Activated CD4-positive, alpha-beta memory T cell treated with anti-CD3 and anti-CD28 coated beads for 36 hours (primary cell): ENCODE measurements around the gene MAFB. TPM values are rescaled to one million over a fixed set of nuclear protein-coding genes. Genes with fewer than 3 reads are reported as not detected.

Source experiments
- CTCF ChIA-PET: fragments of 350-600 bp; sonication (Branson Sonifier 250); formaldehyde crosslinking; loops from one replicate; lab custom pipeline; 2021; ENCODE audit warnings: antibody characterized with exemption, inconsistent platforms; lab: Charles Lee
- POLR2A ChIA-PET: fragments of 350-600 bp; sonication (Branson Sonifier 250); formaldehyde crosslinking; loops from one replicate; lab custom pipeline; 2021; ENCODE audit warnings: antibody characterized with exemption; lab: Charles Lee
- DNase-seq: peaks from one replicate; pipeline ENCODE4 v3.0.0-alpha.2; 2020
- H3K27ac Mint-ChIP-seq: one replicate; pipeline ENCODE4 v1.8.0; 2021; ENCODE audit warnings: mixed read lengths
- H3K27me3 Mint-ChIP-seq: one replicate; pipeline ENCODE4 v1.8.0; 2021; ENCODE audit warnings: mixed read lengths
- H3K36me3 Mint-ChIP-seq: one replicate; pipeline ENCODE4 v1.8.0; 2021; ENCODE audit warnings: mixed read lengths
- H3K4me1 Mint-ChIP-seq: one replicate; pipeline ENCODE4 v1.8.0; 2021; ENCODE audit warnings: low read depth, mixed read lengths
- H3K4me3 Mint-ChIP-seq: one replicate; pipeline ENCODE4 v1.8.0; 2021; ENCODE audit warnings: mild to moderate bottlenecking, mixed read lengths
- H3K9me3 Mint-ChIP-seq: one replicate; pipeline ENCODE4 v1.8.0; 2021; ENCODE audit warnings: mixed read lengths
- intact Hi-C: fragments of 100-400 bp; cut with micrococcal nuclease; formaldehyde crosslinking; loops from one replicate; pipeline ENCODE4 v1.15.1; 2023
- total RNA-seq, 2 experiments: library from RNA; stranded (reverse); gene quantifications; one replicate each; pipeline ENCODE4 v1.2.3, GENCODE V29; 2021

Gene MAFB
- total RNA-seq, 2 experiments from 2014 or later: not detected

DNA sequence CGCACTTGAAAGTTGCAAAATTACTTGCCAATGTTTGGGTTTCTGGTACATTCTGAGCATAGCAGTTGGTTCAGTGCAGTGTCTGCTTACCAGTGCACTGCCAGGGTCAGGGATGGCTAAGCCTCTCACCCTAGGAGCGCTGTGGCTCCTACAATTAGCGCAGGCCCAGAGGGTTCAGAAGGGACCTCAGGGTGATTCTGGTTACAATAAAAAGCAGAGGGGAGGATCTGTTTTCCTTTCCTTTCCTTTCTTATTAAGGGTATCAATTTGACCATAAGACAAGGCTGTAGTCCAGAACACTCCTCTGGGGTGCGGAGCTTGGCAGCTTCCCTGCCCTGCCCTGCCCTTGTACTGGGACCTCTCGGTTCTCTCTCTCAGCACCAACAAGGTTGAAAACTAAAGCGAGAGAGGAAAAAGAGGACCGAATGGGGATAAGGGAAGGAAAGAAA, 2.6 kb downstream of the MAFB start:
- no peak overlapping the region for H3K4me3 Mint-ChIP-seq
- ChIA-PET POLR2A (no interaction called here), CTCF (no interaction called here)
- H3K4me1 Mint-ChIP-seq: peaks cover 16% of the 10 kb centered on the region
- intact Hi-C loops: loop anchor here (10.0 kb wide), 1 partner anchor 1422 kb away; no protein-coding TSS in a partner anchor
- no peaks in the 10 kb centered on the region for H3K36me3 Mint-ChIP-seq
- H3K27me3 Mint-ChIP-seq: peaks cover 79% of the 10 kb centered on the region
- no peaks in the 10 kb centered on the region for H3K9me3 Mint-ChIP-seq
- no peak for DNase-seq
- H3K27ac Mint-ChIP-seq: no peak overlapping the region

DNA sequence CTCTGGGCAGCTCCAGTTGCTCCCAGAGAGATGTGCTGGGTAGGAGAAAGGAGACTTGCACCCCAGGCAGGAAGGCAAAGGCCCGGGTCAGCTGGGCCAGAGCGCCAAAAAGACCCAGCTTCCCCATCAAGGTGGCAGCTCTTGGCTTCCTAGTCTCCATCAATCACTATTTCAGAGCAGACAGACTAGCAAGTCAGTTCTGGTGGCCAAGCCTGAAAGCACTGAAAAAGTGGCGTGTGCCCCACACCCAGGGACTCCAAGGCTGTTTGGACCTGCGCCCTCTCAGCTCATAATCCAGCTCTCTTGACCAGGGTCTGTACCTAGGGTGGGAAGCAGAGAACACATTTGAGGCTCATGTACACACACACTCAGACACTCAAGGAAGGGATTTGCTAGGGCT, 3.7 kb downstream of the MAFB start:
- Mint-ChIP-seq H3K9me3 (no peaks in the 10 kb centered on the region), H3K4me1 (peaks cover 16% of the 10 kb centered on the region), H3K36me3 (no peaks in the 10 kb centered on the region), H3K27ac (no peak overlapping the region), H3K27me3 (peaks cover 73% of the 10 kb centered on the region), H3K4me3 (no peak overlapping the region)
- POLR2A ChIA-PET: no interaction called here
- CTCF ChIA-PET: no interaction called here
- intact Hi-C loops: loop anchor here (10.0 kb wide), 1 partner anchor 1421 kb away; no protein-coding TSS in a partner anchor
- no peak for DNase-seq

DNA sequence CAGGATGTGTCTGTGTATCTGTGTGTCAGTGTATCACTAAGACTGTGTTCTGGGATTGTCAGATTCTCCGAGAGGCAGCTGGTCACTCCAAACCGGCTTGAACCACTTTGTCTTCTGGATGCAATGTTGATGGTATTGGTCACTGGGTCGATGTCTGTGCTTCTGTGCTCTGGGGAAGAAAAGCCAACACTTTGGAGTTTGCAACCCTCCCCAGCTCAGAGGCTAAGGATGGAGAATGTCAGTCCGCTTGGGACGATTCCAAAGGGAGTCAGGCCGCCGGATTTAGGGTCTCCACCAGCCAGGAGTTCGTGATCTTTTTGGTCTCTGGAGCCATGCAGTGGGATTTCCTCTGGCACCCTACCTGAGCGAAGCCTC, 5.2 kb downstream of the MAFB start:
- CTCF ChIA-PET: no interaction called here
- H3K4me3 Mint-ChIP-seq: no peak overlapping the region
- H3K27me3 Mint-ChIP-seq: peaks cover 67% of the 10 kb centered on the region
- no peak overlapping the region for H3K27ac Mint-ChIP-seq
- intact Hi-C loops: loop anchor here (10.0 kb wide), 1 partner anchor 1419 kb away; no protein-coding TSS in a partner anchor
- no peaks in the 10 kb centered on the region for H3K9me3 Mint-ChIP-seq
- peaks cover 8% of the 10 kb centered on the region for H3K4me1 Mint-ChIP-seq
- H3K36me3 Mint-ChIP-seq: no peaks in the 10 kb centered on the region
- POLR2A ChIA-PET: no interaction called here
- no peak for DNase-seq

DNA sequence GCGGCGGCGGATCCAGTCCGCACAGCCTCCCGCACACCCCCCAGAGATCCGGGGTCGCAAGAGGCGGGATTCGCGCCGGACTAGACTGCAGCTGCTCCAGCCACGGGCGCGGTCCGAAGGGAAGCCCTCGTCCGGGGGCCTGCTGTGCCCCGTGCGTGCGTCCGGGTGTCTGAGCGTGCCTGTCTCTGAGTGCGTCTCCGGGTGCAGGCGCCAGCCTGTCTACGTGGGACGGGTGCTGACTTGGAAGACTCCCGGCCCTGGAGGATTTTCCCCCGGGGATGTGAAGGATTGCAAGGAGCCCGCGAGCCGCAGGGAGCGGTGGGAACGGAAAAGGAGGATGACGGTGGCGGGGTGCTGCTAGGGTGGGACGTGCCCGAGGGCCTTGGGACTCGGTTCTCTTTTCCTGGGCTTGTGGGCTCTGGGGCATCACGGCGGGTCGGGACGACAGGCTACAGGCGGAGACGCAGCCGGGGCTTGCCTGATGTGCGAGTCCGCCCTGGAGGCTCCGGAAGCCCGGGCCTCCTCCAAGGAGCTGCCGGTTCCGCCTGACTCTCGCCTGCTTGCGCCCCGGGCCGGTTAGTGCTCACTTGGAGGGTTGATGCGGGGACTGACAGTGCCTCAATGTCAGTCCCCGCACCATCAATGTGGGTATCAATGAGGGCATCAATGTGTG, 5.7 kb downstream of the MAFB start:
- Mint-ChIP-seq H3K4me3 (no peak overlapping the region), H3K36me3 (no peaks in the 10 kb centered on the region), H3K4me1 (peaks cover 5% of the 10 kb centered on the region), H3K27ac (no peak overlapping the region), H3K9me3 (no peaks in the 10 kb centered on the region), H3K27me3 (peaks cover 64% of the 10 kb centered on the region)
- POLR2A ChIA-PET: no interaction called here
- no peak for DNase-seq
- intact Hi-C loops: loop anchor here (10.0 kb wide), 1 partner anchor 1419 kb away; no protein-coding TSS in a partner anchor
- CTCF ChIA-PET: no interaction called here

DNA sequence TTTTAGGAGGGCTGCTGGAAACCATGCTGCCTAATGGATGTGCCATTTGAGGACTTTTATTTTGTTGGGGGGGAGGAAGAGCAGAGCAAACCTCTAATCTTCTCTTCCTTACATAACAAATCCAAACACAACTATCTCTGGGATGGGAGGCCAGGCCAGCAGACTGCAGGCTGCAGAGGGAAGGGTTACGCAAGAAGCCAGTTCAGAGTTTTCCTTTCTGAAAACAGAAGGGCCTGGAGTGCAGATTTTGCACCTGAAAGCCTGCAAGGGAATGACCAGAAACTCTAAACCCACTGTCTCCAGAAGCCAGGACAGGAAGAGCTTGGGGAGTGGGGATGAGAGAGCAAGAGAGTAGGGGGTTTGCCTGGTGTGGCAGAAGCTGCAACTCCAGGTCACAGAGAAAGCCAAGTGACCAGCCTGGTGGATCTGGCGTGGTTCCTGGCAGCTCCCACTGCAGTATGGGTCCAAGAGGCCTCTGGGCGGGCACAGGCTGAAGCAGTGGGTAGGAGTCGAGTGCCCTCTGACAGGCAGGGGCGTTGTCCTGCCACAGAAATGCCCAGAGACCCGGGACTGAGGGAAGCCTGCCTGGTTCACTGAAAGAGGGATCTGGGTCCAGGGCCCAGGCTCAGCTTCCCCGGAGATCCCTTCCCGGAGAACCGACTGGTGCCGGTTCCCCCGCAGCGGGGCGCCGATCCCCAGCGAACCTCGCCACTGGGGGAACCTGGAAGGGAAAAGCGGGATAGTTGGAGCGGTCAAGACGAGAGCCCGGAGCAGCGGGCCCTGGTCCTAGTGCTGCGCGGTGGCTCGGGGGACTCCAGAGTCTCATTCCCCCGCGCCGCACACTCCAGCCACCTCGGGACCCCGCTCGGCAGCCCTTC, 6.7 kb downstream of the MAFB start:
- CTCF ChIA-PET: interaction anchor here (1.3 kb wide), 2 partner anchors 8 to 23 kb away, joined by 4 to 6 read pairs; no protein-coding TSS in a partner anchor

DNA sequence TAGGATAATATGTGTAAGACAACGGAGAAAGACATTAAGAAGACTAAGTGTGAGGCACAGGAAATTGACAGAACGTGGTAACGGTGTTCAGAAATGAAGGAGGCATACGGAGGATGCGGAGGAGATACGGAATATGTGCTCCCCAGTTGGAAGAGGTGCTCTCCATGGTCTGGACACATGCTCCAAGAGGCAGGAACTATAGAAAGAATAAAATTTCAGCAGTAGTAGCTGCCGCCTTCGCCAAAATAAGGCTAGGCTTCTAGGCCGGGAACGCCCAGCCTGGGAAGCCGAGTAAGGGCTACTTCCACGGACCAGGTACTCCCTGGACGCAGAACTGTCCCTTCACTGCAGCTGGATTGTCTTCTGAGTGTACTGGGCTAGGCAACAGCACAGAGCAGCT, 7.4 kb downstream of the MAFB start:
- Mint-ChIP-seq H3K9me3 (no peaks in the 10 kb centered on the region), H3K4me3 (no peak overlapping the region), H3K4me1 (peaks cover 3% of the 10 kb centered on the region), H3K36me3 (no peaks in the 10 kb centered on the region), H3K27ac (no peak overlapping the region), H3K27me3 (peaks cover 55% of the 10 kb centered on the region)
- intact Hi-C loops: loop anchor here (10.0 kb wide), 1 partner anchor 1417 kb away; no protein-coding TSS in a partner anchor
- ChIA-PET POLR2A (no interaction called here), CTCF (interaction anchor here (1.3 kb wide), 2 partner anchors 8 to 23 kb away, joined by 4 to 6 read pairs; no protein-coding TSS in a partner anchor)
- DNase-seq: no peak

More for the DNA sequence above, 6.7 kb downstream of the MAFB start:
- intact Hi-C loops: loop anchor here (10.0 kb wide), 1 partner anchor 1418 kb away; no protein-coding TSS in a partner anchor
- Mint-ChIP-seq H3K27me3 (peaks cover 58% of the 10 kb centered on the region), H3K9me3 (no peaks in the 10 kb centered on the region), H3K27ac (no peak overlapping the region), H3K4me3 (no peak overlapping the region), H3K36me3 (no peaks in the 10 kb centered on the region), H3K4me1 (peaks cover 3% of the 10 kb centered on the region)
- DNase-seq: no peak
- POLR2A ChIA-PET: no interaction called here

DNA sequence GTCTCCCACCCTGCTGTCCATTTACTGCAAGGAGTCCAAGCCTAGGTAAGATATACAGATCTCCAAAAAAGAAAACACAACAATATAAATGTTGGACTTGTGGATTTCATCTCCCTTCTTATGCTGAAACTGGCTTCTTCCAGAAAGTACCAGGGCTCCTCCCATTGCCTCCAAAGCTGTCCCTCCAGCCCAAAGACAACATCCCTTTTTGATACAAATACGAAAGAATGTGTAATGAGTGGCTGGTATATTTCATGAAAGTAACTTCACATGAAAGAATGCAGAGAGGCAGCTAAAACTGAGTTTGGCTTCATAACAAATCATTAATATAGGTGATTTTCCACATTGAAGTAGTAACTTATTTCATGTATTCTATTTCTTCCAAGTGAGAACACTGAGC, 7.9 kb downstream of the MAFB start:
- Mint-ChIP-seq H3K9me3 (no peaks in the 10 kb centered on the region), H3K4me3 (no peak overlapping the region), H3K4me1 (peaks cover 3% of the 10 kb centered on the region), H3K27ac (no peak overlapping the region), H3K36me3 (no peaks in the 10 kb centered on the region), H3K27me3 (peaks cover 52% of the 10 kb centered on the region)
- intact Hi-C loops: loop anchor here (10.0 kb wide), 1 partner anchor 1416 kb away; no protein-coding TSS in a partner anchor
- ChIA-PET POLR2A (no interaction called here), CTCF (interaction anchor here (1.3 kb wide), 2 partner anchors 9 to 24 kb away, joined by 4 to 6 read pairs; no protein-coding TSS in a partner anchor)
- DNase-seq: no peak

DNA sequence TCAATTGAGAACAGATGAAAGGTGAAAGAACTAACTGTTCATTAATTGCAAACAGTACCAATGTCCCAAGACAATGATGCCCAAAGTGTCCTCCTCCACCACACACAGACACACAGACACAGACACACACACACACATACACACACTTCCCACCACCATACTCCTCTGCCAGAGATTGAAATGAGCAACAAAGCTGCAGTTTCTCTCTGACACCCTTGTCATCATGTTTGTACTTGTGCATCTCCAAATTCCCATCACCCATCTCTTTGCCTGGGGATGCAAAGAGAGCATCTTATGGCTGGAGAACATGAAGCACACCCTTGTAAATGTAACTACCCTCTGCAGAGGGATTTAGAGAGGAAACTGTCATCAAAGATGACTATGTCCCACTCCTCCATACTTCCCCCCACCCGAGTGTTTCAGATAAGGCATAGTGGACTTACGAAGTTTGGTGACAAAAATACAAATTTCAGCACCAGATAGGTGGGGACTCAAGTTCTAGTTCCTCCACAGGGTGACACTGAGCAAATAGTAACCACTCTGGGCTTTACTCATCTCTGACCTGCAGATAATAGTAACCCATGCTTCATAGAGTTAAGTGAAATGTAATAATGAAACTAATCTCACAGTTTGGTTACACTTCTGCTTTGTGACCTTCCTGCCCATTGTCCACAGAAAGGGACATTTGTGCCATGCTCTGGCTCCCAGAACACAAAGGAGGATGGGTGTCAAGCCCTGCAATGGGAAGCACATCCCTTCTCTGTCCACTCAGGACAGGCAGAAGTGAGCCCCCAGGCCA, 8.7 kb downstream of the MAFB start:
- intact Hi-C loops: loop anchor here (10.0 kb wide), 1 partner anchor 1416 kb away; no protein-coding TSS in a partner anchor
- no peak for DNase-seq

DNA sequence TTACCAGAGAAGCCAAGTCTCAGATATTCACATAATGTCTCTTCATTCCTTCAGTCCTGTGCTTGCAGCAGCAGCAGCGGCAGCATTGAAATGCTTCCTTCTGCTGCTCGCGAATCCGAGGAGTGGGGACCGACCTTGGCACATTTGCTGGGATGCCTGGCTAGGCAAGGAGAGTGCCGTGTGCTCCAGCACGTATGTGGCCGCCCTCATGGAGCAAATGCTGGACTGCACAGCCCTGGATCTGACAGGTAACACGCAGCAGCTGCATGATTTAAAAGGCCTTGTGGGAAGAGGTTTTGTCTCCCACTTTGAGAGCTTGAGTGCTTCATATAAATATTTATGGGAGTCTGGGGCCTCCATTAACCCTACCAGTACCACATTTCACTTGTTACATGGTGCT, 9.9 kb downstream of the MAFB start:
- CTCF ChIA-PET: interaction anchor here (1.9 kb wide), 1 partner anchor 10 kb away, joined by 6 read pairs; the partner anchor contains the start of gene MAFB
- H3K27ac Mint-ChIP-seq: no peak overlapping the region

More for the DNA sequence above, 8.7 kb downstream of the MAFB start:
- no peaks in the 10 kb centered on the region for H3K36me3 Mint-ChIP-seq
- H3K4me1 Mint-ChIP-seq: peaks cover 3% of the 10 kb centered on the region
- ChIA-PET CTCF (no interaction called here), POLR2A (no interaction called here)
- no peak overlapping the region for H3K4me3 Mint-ChIP-seq
- H3K27me3 Mint-ChIP-seq: peaks cover 48% of the 10 kb centered on the region
- no peak overlapping the region for H3K27ac Mint-ChIP-seq
- H3K9me3 Mint-ChIP-seq: no peaks in the 10 kb centered on the region

DNA sequence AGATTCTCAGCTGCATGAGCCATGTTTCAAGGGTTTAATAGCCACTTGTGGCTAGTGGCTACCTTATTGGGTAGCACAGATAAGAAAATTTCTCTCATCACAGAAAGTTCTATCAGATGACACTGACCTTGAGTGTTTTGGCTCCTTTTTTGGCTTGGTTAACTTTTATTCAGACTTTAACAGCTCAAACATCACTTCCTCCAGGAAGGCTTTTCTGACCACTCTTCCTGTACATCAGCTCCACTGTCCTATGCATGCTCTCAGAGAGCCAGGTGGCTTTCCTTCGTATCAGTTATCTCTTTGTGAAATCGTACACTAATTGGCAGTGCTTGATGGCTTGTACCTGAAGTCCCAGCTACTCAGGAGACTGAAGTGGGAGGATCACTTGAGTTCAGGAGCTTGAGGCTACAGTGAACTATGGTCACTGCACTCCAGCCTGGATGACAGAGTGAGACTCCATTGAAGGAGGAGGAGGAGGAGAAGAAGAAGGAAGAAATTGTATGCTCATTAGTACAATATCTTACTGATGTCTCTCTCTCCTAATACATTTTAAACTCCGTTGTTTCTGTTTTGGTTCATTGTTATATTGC, 10.7 kb downstream of the MAFB start:
- Mint-ChIP-seq H3K4me1 (peaks cover 2% of the 10 kb centered on the region), H3K27ac (no peak overlapping the region), H3K4me3 (no peak overlapping the region), H3K27me3 (peaks cover 34% of the 10 kb centered on the region), H3K36me3 (no peaks in the 10 kb centered on the region), H3K9me3 (no peaks in the 10 kb centered on the region)
- no peak for DNase-seq
- intact Hi-C loops: no loop called here
- CTCF ChIA-PET: interaction anchor here (1.9 kb wide), 1 partner anchor 11 kb away, joined by 6 read pairs; the partner anchor contains the start of gene MAFB
- POLR2A ChIA-PET: no interaction called here

More for the DNA sequence above, 9.9 kb downstream of the MAFB start:
- Mint-ChIP-seq H3K4me1 (peaks cover 3% of the 10 kb centered on the region), H3K27me3 (peaks cover 39% of the 10 kb centered on the region), H3K36me3 (no peaks in the 10 kb centered on the region), H3K4me3 (no peak overlapping the region), H3K9me3 (no peaks in the 10 kb centered on the region)
- DNase-seq: no peak
- intact Hi-C loops: no loop called here
- POLR2A ChIA-PET: no interaction called here

DNA sequence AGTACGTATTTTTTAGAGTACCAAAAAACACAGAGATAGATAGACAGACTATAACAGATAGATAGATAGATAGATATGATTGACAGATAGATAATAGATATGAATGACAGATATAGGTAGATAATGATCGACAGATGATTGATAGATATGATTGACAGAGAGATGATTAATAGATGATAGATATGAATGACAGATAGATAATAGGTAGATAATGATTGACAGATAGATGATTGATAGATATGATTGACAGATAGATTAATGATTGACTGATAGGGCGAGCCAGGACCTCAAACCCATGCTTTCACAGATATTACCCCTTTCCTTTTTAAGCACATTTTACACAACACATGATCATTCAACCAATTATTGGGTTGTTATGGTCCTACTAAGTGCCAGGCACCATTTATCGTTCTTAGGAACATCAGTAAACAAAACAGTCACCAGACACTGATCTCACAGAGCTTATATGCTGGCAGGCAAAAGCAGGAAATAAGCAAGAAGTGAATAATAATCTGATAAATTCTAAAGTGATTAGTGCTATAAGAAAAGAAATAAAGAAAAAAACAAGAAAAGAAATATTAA, 11.6 kb downstream of the MAFB start:
- Mint-ChIP-seq H3K4me3 (no peak overlapping the region), H3K27ac (no peak overlapping the region), H3K4me1 (no peaks in the 10 kb centered on the region), H3K36me3 (no peaks in the 10 kb centered on the region), H3K27me3 (peaks cover 28% of the 10 kb centered on the region), H3K9me3 (no peaks in the 10 kb centered on the region)
- ChIA-PET CTCF (interaction anchor here (1.9 kb wide), 1 partner anchor 12 kb away, joined by 6 read pairs; the partner anchor contains the start of gene MAFB), POLR2A (no interaction called here)
- intact Hi-C loops: no loop called here
- DNase-seq: no peak
